Activated T-helper 1 cell treated with anti-CD3 and anti-CD28 coated beads, Interleukin-12 subunit alpha, Interleukin-12 subunit beta, Interleukin-2, Interleukin-4 antibody, amounts not matched to agents 30 ng/mL and 10 ng/mL and 1 ng/mL, durations not matched to agents 14 hours and 24 hours and 36 hours (primary cell): Measurements from ENCODE around the gene SEPTIN12. TPM values are rescaled to one million over a fixed set of nuclear protein-coding genes. Genes with fewer than 3 reads are reported as not detected.
A peak's percentile ranks its signal among the peaks of the same experiment; 100 is the strongest.

ENCODE experiments used
- DNase-seq: peaks from one replicate; pipeline ENCODE4 v3.0.0; 2021; ENCODE audit warnings: low spot score
- H3K27ac Mint-ChIP-seq: one replicate; pipeline ENCODE4 v1.8.0; 2021; ENCODE audit warnings: mild to moderate bottlenecking, mixed read lengths
- H3K27me3 Mint-ChIP-seq: one replicate; pipeline ENCODE4 v1.8.0; 2022; ENCODE audit warnings: mild to moderate bottlenecking, moderate library complexity, mixed read lengths; ENCODE audit not compliant: insufficient read depth
- H3K36me3 Mint-ChIP-seq: one replicate; pipeline ENCODE4 v1.8.0; 2021; ENCODE audit warnings: low read depth, mixed read lengths
- H3K4me1 Mint-ChIP-seq: one replicate; pipeline ENCODE4 v1.8.0; 2021; ENCODE audit warnings: low read depth, mixed read lengths
- H3K4me3 Mint-ChIP-seq: one replicate; pipeline ENCODE4 v1.8.0; 2021; ENCODE audit warnings: mild to moderate bottlenecking, moderate library complexity, mixed read lengths
- H3K9me3 Mint-ChIP-seq: one replicate; pipeline ENCODE4 v1.8.0; 2021; ENCODE audit warnings: mixed read lengths
- intact Hi-C: fragments of 100-400 bp; cut with micrococcal nuclease; formaldehyde crosslinking; loops from one replicate; pipeline ENCODE4 v1.15.1; 2024
- total RNA-seq: library from RNA; stranded (reverse); gene quantifications from 2 replicates; pipeline ENCODE4 v1.2.3, GENCODE V29; 2022

The SEPTIN12 gene
- total RNA-seq, 1 donor from 2014 or later: not detected

DNA sequence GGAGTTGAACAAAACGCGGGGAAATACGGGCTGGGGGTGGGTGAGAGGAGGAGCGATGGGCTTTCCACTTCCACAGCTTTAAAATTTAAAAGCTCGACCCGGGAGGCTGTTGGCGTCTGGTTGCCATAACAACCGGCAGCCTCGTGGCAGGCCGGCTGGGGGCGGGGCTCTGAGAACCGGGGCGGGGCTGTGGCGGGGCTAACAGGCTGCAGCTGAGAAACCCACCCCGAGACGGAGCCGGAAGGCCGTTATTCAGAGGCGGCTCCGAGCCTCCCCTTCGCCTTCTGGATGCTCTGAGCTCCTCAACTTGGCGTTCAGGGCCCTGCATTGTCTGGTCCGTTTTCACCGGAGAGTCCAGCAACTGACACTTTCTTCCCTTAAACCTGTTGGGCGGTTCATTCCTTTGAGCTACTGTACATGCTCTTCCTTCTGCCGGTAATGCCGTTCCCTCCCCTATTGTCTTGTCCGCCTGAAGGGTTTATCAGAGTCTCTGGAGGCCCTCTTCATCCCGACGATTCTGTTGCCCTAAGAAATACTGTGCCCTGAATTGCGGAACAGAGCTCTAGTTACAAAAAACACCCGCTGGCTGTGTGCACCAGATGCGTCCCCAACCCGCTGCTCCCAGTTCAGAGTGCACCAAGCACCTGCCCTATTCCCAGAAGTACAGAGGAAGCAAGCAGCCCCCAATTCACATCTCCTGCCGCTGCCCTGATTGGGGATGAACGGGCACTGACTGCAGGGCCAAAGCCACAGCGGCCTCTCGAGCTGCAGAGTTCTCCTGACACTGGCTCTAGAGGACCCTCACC is 53.2 kb downstream of the SEPTIN12 start:
- Mint-ChIP-seq H3K4me1 (peaks cover 26% of the 10 kb centered on the region), H3K27me3 (no peaks in the 10 kb centered on the region), H3K4me3 (peak overlapping the region; percentile 88), H3K27ac (peak overlapping the region; percentile 84), H3K9me3 (no peaks in the 10 kb centered on the region), H3K36me3 (peaks cover 3% of the 10 kb centered on the region)
- intact Hi-C loops: loop anchor here (1.0 to 5.0 kb wide), 9 partner anchors 32 to 308 kb away; partner anchors contain the start of genes DNAJA3, GLYR1, NUDT16L1 and ROGDI
- DNase-seq: peak; percentile 90

DNA sequence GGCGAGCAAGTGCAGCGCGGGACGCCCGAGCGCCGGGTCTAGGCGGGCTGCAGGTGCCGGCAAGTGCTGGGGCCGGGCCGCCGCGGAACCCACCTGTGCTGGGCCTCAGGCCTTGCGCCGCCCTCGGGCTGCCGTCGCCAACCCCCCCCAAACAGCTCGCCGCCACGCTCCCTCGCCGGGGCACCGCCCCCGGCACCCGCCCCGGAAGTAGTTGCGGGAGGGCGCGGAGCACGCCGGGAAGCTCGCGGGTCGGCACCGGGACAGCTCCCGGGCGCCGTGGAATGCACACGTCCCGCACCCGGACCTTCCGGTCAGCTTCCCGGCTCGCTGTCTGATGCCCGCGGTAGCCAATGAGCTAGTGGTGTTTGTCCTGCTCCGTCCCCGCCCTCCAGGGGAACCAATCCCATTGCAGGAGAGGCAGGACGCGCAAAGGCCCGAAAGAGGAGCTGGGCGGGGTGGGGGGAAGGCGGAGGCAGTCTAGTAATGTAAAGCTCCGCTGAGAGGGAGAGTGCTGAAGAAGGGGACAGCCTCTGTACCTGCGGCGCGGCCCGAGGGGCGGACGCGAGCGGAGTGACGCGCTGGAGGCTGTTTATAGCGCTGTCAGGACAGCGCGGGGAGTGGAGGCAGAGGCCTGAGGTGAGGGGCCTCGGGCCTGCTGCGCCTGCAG is 53.9 kb downstream of the SEPTIN12 start, which contains the start of the genes ANKS3 and DNAAF8:
Gene ANKS3 (minus strand): TSS at position 209 of the 667 bp plus-strand sequence. CDS start 4,122 bp downstream, outside the sequence.
Gene DNAAF8 (plus strand): TSS at position 475 of the 667 bp plus-strand sequence. CDS start 1,978 bp downstream, outside the sequence.
- intact Hi-C loops: loop anchor here (1.0 to 5.0 kb wide), 9 partner anchors 33 to 307 kb away; partner anchors contain the start of genes DNAJA3, GLYR1, NUDT16L1 and ROGDI
- Mint-ChIP-seq H3K4me3 (peak within 1 kb of the TSS; percentile 88), H3K36me3 (peaks cover 3% of the 10 kb centered on the region), H3K9me3 (no peaks in the 10 kb centered on the region), H3K4me1 (peaks cover 26% of the 10 kb centered on the region), H3K27ac (peak within 1 kb of the TSS; percentile 84), H3K27me3 (no peaks in the 10 kb centered on the region)
- DNase-seq: peak; percentile 81

DNA sequence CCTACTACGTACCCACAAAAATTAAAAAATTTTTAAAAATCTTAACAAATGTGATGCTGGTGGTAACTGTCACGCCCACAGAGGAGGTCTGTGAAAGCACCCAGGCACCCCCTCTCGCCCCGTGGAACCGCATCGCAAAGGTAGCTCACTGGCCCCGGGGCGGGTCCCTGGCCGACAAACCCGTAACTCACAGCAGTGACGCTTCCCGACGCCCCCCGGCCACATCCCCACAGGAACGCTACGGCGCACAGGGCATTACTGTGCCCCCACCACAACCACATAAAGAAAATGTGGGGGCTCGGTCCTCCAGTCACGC is 54.4 kb downstream of the SEPTIN12 start:
- Mint-ChIP-seq H3K4me1 (peaks cover 26% of the 10 kb centered on the region), H3K4me3 (peak overlapping the region; percentile 88), H3K36me3 (peaks cover 5% of the 10 kb centered on the region), H3K27me3 (no peaks in the 10 kb centered on the region), H3K27ac (peak overlapping the region; percentile 58), H3K9me3 (no peaks in the 10 kb centered on the region)
- DNase-seq: no peak
- intact Hi-C loops: loop anchor here (1.0 to 5.0 kb wide), 9 partner anchors 34 to 306 kb away; partner anchors contain the start of genes DNAJA3, GLYR1, NUDT16L1 and ROGDI

DNA sequence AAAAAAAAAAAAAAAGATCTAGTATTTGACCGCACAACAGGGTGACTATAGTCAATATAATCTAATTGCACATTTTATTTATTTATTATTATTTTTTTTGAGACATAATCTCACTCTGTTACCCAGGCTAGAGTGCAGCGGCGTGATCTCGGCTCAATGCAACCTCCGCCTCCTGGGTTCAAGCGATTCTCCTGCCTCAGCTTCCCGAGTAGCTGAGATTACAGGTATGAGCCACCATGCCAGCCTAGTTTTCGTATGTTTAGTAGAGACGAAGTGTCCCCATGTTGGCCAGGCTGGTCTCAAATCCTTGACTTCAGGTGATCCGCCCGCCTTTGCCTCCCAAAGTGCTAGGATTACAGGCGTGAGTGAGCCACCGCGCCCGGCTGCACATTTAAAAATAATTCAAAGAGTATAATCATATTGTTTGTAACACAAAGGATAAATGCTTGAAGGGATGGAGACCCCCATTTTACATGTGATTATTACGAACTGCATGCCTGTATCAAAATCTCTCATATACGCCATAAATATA is 54.9 kb downstream of the SEPTIN12 start:
- H3K36me3 Mint-ChIP-seq: peaks cover 7% of the 10 kb centered on the region
- no peaks in the 10 kb centered on the region for H3K27me3 Mint-ChIP-seq
- no peaks in the 10 kb centered on the region for H3K9me3 Mint-ChIP-seq
- peaks cover 26% of the 10 kb centered on the region for H3K4me1 Mint-ChIP-seq
- H3K27ac Mint-ChIP-seq: peak overlapping the region; percentile 58
- peak overlapping the region; percentile 88 for H3K4me3 Mint-ChIP-seq
- no peak for DNase-seq
- intact Hi-C loops: loop anchor here (5.0 kb wide), 2 partner anchors 56 to 306 kb away; partner anchors contain the start of gene DNAJA3

DNA sequence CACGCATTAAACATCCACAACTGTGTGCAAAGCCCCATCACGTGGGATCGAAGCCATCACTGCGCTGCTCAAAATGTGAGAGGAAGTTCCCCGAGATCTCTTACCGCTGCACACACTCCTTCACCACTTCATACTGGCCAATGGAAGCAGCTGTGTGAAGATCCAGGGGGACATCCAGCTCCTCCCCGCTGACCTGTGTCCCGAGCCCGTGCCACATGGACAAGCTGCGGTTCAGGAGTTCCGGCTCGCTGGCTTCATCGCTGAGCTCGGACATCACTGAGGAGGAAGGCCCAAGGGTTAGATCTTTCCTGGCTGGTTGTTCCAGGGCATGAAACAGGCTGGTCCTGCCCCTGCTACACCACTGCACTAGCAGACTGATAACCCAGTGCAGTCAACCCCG is 58.3 kb downstream of the SEPTIN12 start:
- peaks cover 11% of the 10 kb centered on the region for H3K36me3 Mint-ChIP-seq
- no peaks in the 10 kb centered on the region for H3K9me3 Mint-ChIP-seq
- H3K4me1 Mint-ChIP-seq: peaks cover 12% of the 10 kb centered on the region
- intact Hi-C loops: loop anchor here (5.0 kb wide), 2 partner anchors 53 to 303 kb away; partner anchors contain the start of gene DNAJA3
- no peak overlapping the region for H3K27ac Mint-ChIP-seq
- DNase-seq: no peak
- no peak overlapping the region for H3K4me3 Mint-ChIP-seq
- H3K27me3 Mint-ChIP-seq: no peaks in the 10 kb centered on the region

DNA sequence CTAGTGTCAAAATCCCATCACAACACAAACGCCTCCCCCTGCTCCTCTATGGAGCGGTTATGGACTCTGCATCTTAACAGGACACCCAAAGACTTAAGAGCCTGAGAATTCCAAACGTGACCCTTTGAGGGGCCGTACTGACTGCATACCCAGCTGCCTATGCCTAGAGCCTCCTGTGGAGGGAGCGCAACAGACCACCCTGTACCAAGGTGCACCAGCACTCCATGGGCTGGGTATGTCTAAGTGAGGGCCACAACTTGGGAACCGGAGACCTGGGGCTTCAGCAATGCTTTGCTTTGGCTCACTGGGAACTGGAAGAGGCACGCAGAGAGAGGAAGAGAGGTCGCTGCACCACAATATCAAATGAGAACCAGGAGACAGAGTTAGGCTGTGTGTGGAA is 59.5 kb downstream of the SEPTIN12 start:
- no peak for DNase-seq
- H3K36me3 Mint-ChIP-seq: peaks cover 11% of the 10 kb centered on the region
- H3K4me3 Mint-ChIP-seq: no peak overlapping the region
- no peaks in the 10 kb centered on the region for H3K27me3 Mint-ChIP-seq
- H3K4me1 Mint-ChIP-seq: peaks cover 11% of the 10 kb centered on the region
- intact Hi-C loops: no loop called here
- H3K9me3 Mint-ChIP-seq: no peaks in the 10 kb centered on the region
- H3K27ac Mint-ChIP-seq: no peak overlapping the region

Other genes with a start within 250 kb of the SEPTIN12 start
- gene CDIP1, start 249.6 kb downstream of the SEPTIN12 start, total RNA-seq: 61.6 and 62.7 TPM in 2 replicates
- gene C16orf96, start 232.0 kb downstream of the SEPTIN12 start, total RNA-seq: 0.17 TPM in 1 of 2 replicates, not detected in the other
- gene UBALD1, start 173.5 kb downstream of the SEPTIN12 start, total RNA-seq: 23.1 and 26.2 TPM in 2 replicates
- gene MGRN1, start 163.5 kb downstream of the SEPTIN12 start, total RNA-seq: 110 and 119 TPM in 2 replicates
- 39.9 and 41.9 TPM in 2 replicates for gene NUDT16L1, start 94.8 kb downstream of the SEPTIN12 start, total RNA-seq
- 21.1 and 25.8 TPM in 2 replicates for gene ANKS3, start 54.1 kb downstream of the SEPTIN12 start, total RNA-seq
- gene DNAAF8, start 53.8 kb downstream of the SEPTIN12 start, total RNA-seq: not detected in 2 replicates
- 16.6 and 17.4 TPM in 2 replicates for gene ZNF500, start 21.2 kb downstream of the SEPTIN12 start, total RNA-seq
- gene SMIM22, start 7.0 kb upstream of the SEPTIN12 start, total RNA-seq: not detected in 2 replicates
- 3.3 and 3.5 TPM in 2 replicates for gene ROGDI, start 14.3 kb upstream of the SEPTIN12 start, total RNA-seq
- gene GLYR1, start 58.9 kb upstream of the SEPTIN12 start, total RNA-seq: 119 and 120 TPM in 2 replicates
- gene UBN1, start 59.1 kb upstream of the SEPTIN12 start, total RNA-seq: 39.6 and 42.6 TPM in 2 replicates
- gene PPL, start 148.8 kb upstream of the SEPTIN12 start, total RNA-seq: not detected in 2 replicates
- not detected in 2 replicates for gene SEC14L5, start 170.0 kb upstream of the SEPTIN12 start, total RNA-seq
- 11.6 and 12.5 TPM in 2 replicates for gene NAGPA, start 245.6 kb upstream of the SEPTIN12 start, total RNA-seq